HL-60 (cell line): ENCODE measurements around the gene ZNF341.
A peak's percentile ranks its signal among the peaks of the same experiment; 100 is the strongest.

Experiments
- DNase-seq, 2 experiments: peaks; one replicate each; pipeline ENCODE4 v3.0.0-alpha.2; 2010 to 2020; ENCODE audit warnings: low read depth in 1 of 2, low spot score in 1 of 2
- H3K27ac ChIP-seq: fragments of 250-450 bp; sonication (Bioruptor Pico); replicated peaks from 2 replicates; pipeline ENCODE4 v1.5.1; 2020; ENCODE audit warnings: mild to moderate bottlenecking, moderate library complexity
- H3K27me3 ChIP-seq: fragments of 250-450 bp; sonication (Bioruptor Pico); 2 replicates; pipeline ENCODE4 v1.5.1; 2021; ENCODE audit warnings: mild to moderate bottlenecking, moderate library complexity; ENCODE audit not compliant: insufficient read depth, poor library complexity, severe bottlenecking
- H3K4me3 ChIP-seq: replicated peaks from 2 replicates; pipeline ENCODE4 v1.5.1; 2011; ENCODE audit warnings: mild to moderate bottlenecking, control low read depth, low read length; ENCODE audit not compliant: insufficient read depth
- GABPA ChIP-seq: IDR thresholded peaks from 2 replicates; pipeline ENCODE4 v1.6.1; 2012; ENCODE audit warnings: low read depth
- POLR2AphosphoS5 ChIP-seq: IDR thresholded peaks from 2 replicates; pipeline ENCODE4 v1.6.1; 2012; ENCODE audit warnings: low read depth
- SPI1 ChIP-seq: IDR thresholded peaks from 2 replicates; pipeline ENCODE4 v1.6.1; 2012; ENCODE audit warnings: low read depth, mild to moderate bottlenecking, borderline replicate concordance
- TF ChIP-seq, protein P1 (sequence below): IDR thresholded peaks from 2 replicates; pipeline ENCODE4 v1.6.1; 2012; ENCODE audit warnings: low read depth; ENCODE audit not compliant: insufficient replicate concordance
- TF ChIP-seq, protein P2 (sequence below): IDR thresholded peaks from one replicate; pipeline ENCODE4 v1.5.1; 2011; ENCODE audit warnings: low read length, control low read depth, inconsistent platforms; ENCODE audit not compliant: insufficient read depth

The ZNF341 gene

DNA sequence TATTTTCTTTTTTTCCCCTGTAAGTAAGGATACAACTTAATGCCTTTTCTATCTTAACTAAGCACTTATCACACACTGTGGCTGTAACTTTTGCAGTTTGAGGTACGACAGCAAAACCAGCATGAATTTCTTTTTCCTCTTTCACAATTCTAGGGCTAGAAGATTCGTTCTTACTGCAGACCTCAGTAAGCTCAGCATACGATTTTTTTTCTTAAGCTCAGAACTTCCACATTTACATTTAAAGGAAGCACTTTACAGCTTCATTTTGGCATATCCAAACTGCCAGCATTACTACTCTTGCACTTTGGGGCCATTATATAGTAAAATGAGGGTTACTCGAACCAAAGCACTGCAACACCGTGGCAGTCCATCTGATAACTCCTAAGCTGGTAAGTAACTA lies 78.5 kb downstream of the ZNF341 start:
- TF ChIP-seq, protein P1, sequence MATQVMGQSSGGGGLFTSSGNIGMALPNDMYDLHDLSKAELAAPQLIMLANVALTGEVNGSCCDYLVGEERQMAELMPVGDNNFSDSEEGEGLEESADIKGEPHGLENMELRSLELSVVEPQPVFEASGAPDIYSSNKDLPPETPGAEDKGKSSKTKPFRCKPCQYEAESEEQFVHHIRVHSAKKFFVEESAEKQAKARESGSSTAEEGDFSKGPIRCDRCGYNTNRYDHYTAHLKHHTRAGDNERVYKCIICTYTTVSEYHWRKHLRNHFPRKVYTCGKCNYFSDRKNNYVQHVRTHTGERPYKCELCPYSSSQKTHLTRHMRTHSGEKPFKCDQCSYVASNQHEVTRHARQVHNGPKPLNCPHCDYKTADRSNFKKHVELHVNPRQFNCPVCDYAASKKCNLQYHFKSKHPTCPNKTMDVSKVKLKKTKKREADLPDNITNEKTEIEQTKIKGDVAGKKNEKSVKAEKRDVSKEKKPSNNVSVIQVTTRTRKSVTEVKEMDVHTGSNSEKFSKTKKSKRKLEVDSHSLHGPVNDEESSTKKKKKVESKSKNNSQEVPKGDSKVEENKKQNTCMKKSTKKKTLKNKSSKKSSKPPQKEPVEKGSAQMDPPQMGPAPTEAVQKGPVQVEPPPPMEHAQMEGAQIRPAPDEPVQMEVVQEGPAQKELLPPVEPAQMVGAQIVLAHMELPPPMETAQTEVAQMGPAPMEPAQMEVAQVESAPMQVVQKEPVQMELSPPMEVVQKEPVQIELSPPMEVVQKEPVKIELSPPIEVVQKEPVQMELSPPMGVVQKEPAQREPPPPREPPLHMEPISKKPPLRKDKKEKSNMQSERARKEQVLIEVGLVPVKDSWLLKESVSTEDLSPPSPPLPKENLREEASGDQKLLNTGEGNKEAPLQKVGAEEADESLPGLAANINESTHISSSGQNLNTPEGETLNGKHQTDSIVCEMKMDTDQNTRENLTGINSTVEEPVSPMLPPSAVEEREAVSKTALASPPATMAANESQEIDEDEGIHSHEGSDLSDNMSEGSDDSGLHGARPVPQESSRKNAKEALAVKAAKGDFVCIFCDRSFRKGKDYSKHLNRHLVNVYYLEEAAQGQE, result no peak
- no peak for TF ChIP-seq SPI1
- TF ChIP-seq, protein P2, sequence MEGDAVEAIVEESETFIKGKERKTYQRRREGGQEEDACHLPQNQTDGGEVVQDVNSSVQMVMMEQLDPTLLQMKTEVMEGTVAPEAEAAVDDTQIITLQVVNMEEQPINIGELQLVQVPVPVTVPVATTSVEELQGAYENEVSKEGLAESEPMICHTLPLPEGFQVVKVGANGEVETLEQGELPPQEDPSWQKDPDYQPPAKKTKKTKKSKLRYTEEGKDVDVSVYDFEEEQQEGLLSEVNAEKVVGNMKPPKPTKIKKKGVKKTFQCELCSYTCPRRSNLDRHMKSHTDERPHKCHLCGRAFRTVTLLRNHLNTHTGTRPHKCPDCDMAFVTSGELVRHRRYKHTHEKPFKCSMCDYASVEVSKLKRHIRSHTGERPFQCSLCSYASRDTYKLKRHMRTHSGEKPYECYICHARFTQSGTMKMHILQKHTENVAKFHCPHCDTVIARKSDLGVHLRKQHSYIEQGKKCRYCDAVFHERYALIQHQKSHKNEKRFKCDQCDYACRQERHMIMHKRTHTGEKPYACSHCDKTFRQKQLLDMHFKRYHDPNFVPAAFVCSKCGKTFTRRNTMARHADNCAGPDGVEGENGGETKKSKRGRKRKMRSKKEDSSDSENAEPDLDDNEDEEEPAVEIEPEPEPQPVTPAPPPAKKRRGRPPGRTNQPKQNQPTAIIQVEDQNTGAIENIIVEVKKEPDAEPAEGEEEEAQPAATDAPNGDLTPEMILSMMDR, result no peak
- TF ChIP-seq GABPA, result no peak
- TF ChIP-seq POLR2AphosphoS5, result no peak
- no peaks in the 10 kb centered on the region for H3K27me3 ChIP-seq
- peak overlapping the region; percentile 60 for H3K27ac ChIP-seq
- DNase-seq, result peak; percentile 49 to 56
- H3K4me3 ChIP-seq, result no peak overlapping the region

DNA sequence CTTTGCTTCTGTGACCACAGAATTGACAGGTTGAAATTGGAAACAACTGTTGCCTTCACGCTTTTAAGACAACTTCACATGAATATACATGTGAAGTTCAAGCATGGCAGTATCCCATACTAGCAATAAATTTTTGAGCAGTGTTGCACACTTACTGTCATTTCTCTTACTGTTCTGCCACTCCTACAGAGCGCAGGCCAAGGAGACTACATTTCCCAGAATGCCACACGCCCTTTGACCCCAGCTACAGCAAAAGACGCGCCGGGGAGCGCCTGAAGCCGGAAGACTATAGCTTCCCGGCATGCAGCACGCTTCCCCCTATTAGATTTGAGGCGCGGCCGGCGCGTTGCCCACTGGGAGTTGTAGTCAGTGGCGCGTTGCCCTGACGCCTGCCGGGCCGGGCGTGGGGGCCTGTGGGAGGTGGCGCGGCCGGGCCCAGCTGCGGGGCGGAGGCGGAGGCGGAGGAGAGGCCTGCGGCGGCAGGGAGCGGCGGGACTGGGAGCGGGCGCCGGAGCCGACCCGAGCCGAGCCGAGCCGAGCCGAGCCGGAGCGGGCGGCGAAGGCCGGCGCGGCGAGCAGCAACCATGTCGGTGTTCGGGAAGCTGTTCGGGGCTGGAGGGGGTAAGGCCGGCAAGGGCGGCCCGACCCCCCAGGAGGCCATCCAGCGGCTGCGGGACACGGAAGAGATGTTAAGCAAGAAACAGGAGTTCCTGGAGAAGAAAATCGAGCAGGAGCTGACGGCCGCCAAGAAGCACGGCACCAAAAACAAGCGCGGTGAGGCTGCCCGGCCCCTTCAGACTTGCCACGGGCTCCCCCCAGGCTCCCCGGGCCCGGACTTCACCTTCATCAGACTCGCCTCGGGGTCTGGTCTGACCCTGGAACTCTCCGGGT lies 79.3 kb downstream of the ZNF341 start, which contains the start of gene CHMP4B:
Gene CHMP4B, plus strand, starts transcription at position 464 of the 891 bp plus-strand sequence. Its CDS starts 121 bp downstream, at position 585.
- peak within 1 kb of the TSS; percentile 88 for H3K27ac ChIP-seq
- peak; percentile 94 to 99 for DNase-seq
- TF ChIP-seq GABPA (peak; percentile 74), SPI1 (peak; percentile 20; the same call in 1 of the 2 replicates), POLR2AphosphoS5 (0 out of 2 replicates have a peak, but pooled peaks have one; percentile 21)
- TF ChIP-seq, protein P1, result no peak
- TF ChIP-seq, protein P2, result no peak

DNA sequence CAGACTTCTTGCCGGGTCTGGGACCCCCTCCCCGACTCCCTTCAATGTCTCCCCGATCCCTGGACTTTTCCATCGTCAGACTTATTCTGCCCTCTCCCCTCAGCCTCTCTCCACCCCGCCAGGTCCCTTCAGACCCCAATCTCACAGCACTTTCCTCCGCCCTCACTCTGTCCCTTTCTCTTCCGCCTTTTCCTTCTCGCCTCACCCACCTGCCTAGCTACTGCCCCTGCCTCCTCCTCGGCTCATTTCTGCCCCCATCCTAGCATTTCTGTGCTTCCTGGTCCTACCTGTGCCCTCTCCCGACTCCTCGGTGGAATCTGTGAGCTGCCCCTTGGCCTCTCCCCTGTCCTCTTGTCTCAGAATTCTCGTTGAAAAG lies 80.0 kb downstream of the ZNF341 start:
- TF ChIP-seq GABPA, result no peak
- TF ChIP-seq, protein P2, result no peak
- TF ChIP-seq, protein P1, result no peak
- TF ChIP-seq POLR2AphosphoS5, result no peak
- TF ChIP-seq SPI1, result peak; percentile 11; the same call in 1 of the 2 replicates
- H3K27ac ChIP-seq, result peak overlapping the region; percentile 88
- no peaks in the 10 kb centered on the region for H3K27me3 ChIP-seq
- H3K4me3 ChIP-seq, result peak overlapping the region; percentile 88
- peak in 1 of 2 experiments; percentile 32 for DNase-seq

More for the DNA sequence above, 79.3 kb downstream of the ZNF341 start, which contains the start of gene CHMP4B:
- Histone ChIP-seq H3K27me3 (no peaks in the 10 kb centered on the region), H3K4me3 (peak within 1 kb of the TSS; percentile 88)
